OCI-LY1 (cell line): ENCODE data around the gene BMAL2.

Experiments
- H2AFZ ChIP-seq: fragments of 200-600 bp; sonication (generic), shearing (Covaris generic); 2 replicates; pipeline ENCODE4 v1.6.0; 2014; ENCODE audit warnings: antibody characterized with exemption, mild to moderate bottlenecking, low read length
- H3F3A ChIP-seq: fragments of 200-600 bp; sonication (generic), shearing (Covaris generic); 2 replicates; pipeline ENCODE4 v1.6.0; 2014; ENCODE audit warnings: mild to moderate bottlenecking, antibody characterized with exemption, low read length, moderate library complexity; ENCODE audit not compliant: insufficient read depth
- H3K27ac ChIP-seq: fragments of 200-600 bp; sonication (generic); 2 replicates; pipeline ENCODE4 v1.5.1; 2014; ENCODE audit warnings: low read length, mixed run types, mild to moderate bottlenecking, low read depth; ENCODE audit not compliant: poor library complexity, severe bottlenecking
- H3K27me3 ChIP-seq: fragments of 200-600 bp; sonication (generic); 2 replicates; pipeline ENCODE4 v1.6.0; 2014; ENCODE audit warnings: antibody characterized with exemption, mild to moderate bottlenecking, low read length, moderate library complexity; ENCODE audit not compliant: insufficient read depth
- H3K36me3 ChIP-seq: fragments of 200-600 bp; sonication (generic); 2 replicates; pipeline ENCODE4 v1.6.1; 2014; ENCODE audit warnings: mild to moderate bottlenecking, antibody characterized with exemption, low read length, moderate library complexity, mixed read lengths; ENCODE audit not compliant: insufficient read depth
- H3K4me1 ChIP-seq: fragments of 200-600 bp; sonication (generic); 2 replicates; pipeline ENCODE4 v1.5.1; 2014; ENCODE audit warnings: mild to moderate bottlenecking, low read length, moderate library complexity; ENCODE audit not compliant: insufficient read depth, severe bottlenecking
- H3K4me2 ChIP-seq: fragments of 200-600 bp; sonication (generic), shearing (Covaris generic); 2 replicates; pipeline ENCODE4 v1.6.1; 2014; ENCODE audit warnings: low read length
- H3K4me3 ChIP-seq: fragments of 200-600 bp; sonication (generic); 2 replicates; pipeline ENCODE4 v1.5.1; 2014; ENCODE audit warnings: low read length, low read depth, mild to moderate bottlenecking, mixed read lengths; ENCODE audit not compliant: poor library complexity, severe bottlenecking
- H3K79me2 ChIP-seq: fragments of 200-600 bp; shearing (Covaris generic); 2 replicates; pipeline ENCODE4 v1.6.1; 2016; ENCODE audit warnings: mixed run types, low read length, mixed read lengths; ENCODE audit not compliant: insufficient read depth
- H3K9ac ChIP-seq: fragments of 200-600 bp; sonication (generic), shearing (Covaris generic); 2 replicates; pipeline ENCODE4 v1.6.1; 2014; ENCODE audit warnings: mild to moderate bottlenecking, low read length, mixed read lengths
- H3K9me2 ChIP-seq: fragments of 200-600 bp; sonication (generic), shearing (Covaris generic); 2 replicates; pipeline ENCODE4 v1.6.1; 2014; ENCODE audit warnings: low read depth, mild to moderate bottlenecking, low read length, mixed read lengths
- H3K9me3 ChIP-seq: fragments of 200-600 bp; shearing (Covaris generic); 2 replicates; pipeline ENCODE4 v1.6.1; 2014; ENCODE audit warnings: low read length, mixed read lengths
- H4K20me1 ChIP-seq: fragments of 200-600 bp; sonication (generic), shearing (Covaris generic); 2 replicates; pipeline ENCODE4 v1.6.0; 2016; ENCODE audit warnings: mild to moderate bottlenecking, low read length; ENCODE audit not compliant: insufficient read depth
- EZH2 ChIP-seq: fragments of 200-600 bp; sonication (generic), shearing (Covaris generic); IDR thresholded peaks from 2 replicates; pipeline ENCODE4 v1.8.0; 2017; ENCODE audit warnings: borderline replicate concordance, mixed run types, mild to moderate bottlenecking, antibody characterized with exemption, low read length, moderate library complexity, mixed read lengths
- TF ChIP-seq, protein P1 (sequence below): fragments of 200-600 bp; sonication (generic), shearing (Covaris generic); IDR thresholded peaks from 2 replicates; pipeline ENCODE4 v1.5.1; 2017; ENCODE audit warnings: mild to moderate bottlenecking, antibody characterized with exemption, low read length, moderate library complexity, mixed read lengths

The BMAL2 gene

DNA sequence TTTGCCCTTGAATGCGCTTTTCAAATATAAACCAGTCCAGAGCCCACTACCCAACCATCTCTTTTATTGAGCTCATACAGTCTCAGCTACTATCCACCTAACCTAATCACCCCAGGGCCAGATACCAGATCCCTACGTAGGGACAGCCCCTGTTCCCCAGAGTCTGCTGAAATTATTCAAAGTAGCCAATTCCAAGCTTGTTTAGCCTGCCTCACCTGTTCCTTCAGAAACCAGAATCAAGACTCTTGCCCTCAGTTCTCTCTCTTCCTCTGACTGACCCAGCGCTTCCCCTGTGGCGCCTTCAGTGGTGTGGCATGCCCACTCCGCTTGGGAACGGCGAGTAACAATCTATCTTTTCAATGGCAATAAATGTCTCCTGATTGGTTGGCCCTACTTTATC, 18.8 kb downstream of the BMAL2 start:
- Histone ChIP-seq H2AFZ (no peak overlapping the region), H3K4me1 (no peaks in the 10 kb centered on the region), H3K36me3 (no peaks in the 10 kb centered on the region), H3K9me3 (no peaks in the 10 kb centered on the region), H3K79me2 (no peaks in the 10 kb centered on the region), H3K27ac (no peak overlapping the region), H3K27me3 (no peaks in the 10 kb centered on the region), H3K9me2 (no peaks in the 10 kb centered on the region), H3K4me3 (no peak overlapping the region), H4K20me1 (no peaks in the 10 kb centered on the region), H3K9ac (no peak overlapping the region), H3F3A (no peaks in the 10 kb centered on the region), H3K4me2 (no peak overlapping the region)
- TF ChIP-seq EZH2, result no peak
- TF ChIP-seq, protein P1, sequence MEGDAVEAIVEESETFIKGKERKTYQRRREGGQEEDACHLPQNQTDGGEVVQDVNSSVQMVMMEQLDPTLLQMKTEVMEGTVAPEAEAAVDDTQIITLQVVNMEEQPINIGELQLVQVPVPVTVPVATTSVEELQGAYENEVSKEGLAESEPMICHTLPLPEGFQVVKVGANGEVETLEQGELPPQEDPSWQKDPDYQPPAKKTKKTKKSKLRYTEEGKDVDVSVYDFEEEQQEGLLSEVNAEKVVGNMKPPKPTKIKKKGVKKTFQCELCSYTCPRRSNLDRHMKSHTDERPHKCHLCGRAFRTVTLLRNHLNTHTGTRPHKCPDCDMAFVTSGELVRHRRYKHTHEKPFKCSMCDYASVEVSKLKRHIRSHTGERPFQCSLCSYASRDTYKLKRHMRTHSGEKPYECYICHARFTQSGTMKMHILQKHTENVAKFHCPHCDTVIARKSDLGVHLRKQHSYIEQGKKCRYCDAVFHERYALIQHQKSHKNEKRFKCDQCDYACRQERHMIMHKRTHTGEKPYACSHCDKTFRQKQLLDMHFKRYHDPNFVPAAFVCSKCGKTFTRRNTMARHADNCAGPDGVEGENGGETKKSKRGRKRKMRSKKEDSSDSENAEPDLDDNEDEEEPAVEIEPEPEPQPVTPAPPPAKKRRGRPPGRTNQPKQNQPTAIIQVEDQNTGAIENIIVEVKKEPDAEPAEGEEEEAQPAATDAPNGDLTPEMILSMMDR, result no peak

DNA sequence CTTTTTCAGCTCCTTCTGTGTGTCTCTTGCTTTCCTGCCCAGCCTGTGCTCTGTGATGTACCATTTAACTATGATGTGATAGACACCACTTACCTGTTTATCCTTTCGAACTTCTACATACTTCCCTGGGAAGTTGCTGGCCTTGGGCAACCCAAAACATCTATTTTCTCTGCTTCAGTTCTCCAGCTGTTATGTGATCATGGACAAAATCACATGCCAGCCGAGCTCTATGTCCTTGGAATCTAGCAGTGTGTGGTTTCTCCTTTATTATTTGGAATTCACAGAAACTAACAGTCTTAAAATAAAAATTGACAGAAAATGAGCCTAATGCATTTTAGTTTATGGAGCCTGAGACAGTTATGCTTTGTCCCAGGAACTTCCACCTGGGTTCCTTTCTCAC, 22.9 kb downstream of the BMAL2 start:
- no peak overlapping the region for H3K9ac ChIP-seq
- no peaks in the 10 kb centered on the region for H3K9me3 ChIP-seq
- no peaks in the 10 kb centered on the region for H3K79me2 ChIP-seq
- H3K27me3 ChIP-seq, result no peaks in the 10 kb centered on the region
- no peaks in the 10 kb centered on the region for H3F3A ChIP-seq
- no peaks in the 10 kb centered on the region for H3K9me2 ChIP-seq
- no peak overlapping the region for H2AFZ ChIP-seq
- H3K4me1 ChIP-seq, result no peaks in the 10 kb centered on the region
- H3K27ac ChIP-seq, result no peak overlapping the region
- no peaks in the 10 kb centered on the region for H4K20me1 ChIP-seq
- no peaks in the 10 kb centered on the region for H3K36me3 ChIP-seq
- no peak overlapping the region for H3K4me2 ChIP-seq
- TF ChIP-seq, protein P1, result no peak
- no peak for TF ChIP-seq EZH2
- H3K4me3 ChIP-seq, result no peak overlapping the region

DNA sequence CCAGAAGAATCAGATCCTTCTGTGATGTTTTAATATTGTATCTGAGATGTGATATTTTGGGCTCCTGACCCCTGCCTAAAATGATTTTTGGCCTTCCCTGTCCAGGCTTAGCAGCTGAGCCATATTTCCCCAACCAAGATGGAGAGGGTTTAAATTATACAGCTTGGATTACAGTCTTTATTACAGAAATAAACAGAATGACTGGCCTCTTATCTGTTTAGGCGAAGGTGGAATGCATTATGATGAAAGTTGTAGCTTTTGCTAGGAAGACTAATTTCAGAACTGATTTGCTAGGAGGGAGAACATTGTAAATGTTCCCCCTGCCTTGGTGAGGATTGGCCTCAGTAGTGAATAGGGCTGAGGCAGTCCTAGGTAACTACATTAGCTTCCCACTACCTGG, 23.3 kb downstream of the BMAL2 start:
- H3K79me2 ChIP-seq, result no peaks in the 10 kb centered on the region
- no peaks in the 10 kb centered on the region for H3F3A ChIP-seq
- no peak overlapping the region for H3K27ac ChIP-seq
- no peaks in the 10 kb centered on the region for H3K9me2 ChIP-seq
- TF ChIP-seq EZH2, result no peak
- H3K4me3 ChIP-seq, result no peak overlapping the region
- no peaks in the 10 kb centered on the region for H3K36me3 ChIP-seq
- H3K4me1 ChIP-seq, result no peaks in the 10 kb centered on the region
- H3K27me3 ChIP-seq, result no peaks in the 10 kb centered on the region
- H3K4me2 ChIP-seq, result no peak overlapping the region
- no peak overlapping the region for H3K9ac ChIP-seq
- no peaks in the 10 kb centered on the region for H4K20me1 ChIP-seq
- no peaks in the 10 kb centered on the region for H3K9me3 ChIP-seq
- no peak overlapping the region for H2AFZ ChIP-seq

DNA sequence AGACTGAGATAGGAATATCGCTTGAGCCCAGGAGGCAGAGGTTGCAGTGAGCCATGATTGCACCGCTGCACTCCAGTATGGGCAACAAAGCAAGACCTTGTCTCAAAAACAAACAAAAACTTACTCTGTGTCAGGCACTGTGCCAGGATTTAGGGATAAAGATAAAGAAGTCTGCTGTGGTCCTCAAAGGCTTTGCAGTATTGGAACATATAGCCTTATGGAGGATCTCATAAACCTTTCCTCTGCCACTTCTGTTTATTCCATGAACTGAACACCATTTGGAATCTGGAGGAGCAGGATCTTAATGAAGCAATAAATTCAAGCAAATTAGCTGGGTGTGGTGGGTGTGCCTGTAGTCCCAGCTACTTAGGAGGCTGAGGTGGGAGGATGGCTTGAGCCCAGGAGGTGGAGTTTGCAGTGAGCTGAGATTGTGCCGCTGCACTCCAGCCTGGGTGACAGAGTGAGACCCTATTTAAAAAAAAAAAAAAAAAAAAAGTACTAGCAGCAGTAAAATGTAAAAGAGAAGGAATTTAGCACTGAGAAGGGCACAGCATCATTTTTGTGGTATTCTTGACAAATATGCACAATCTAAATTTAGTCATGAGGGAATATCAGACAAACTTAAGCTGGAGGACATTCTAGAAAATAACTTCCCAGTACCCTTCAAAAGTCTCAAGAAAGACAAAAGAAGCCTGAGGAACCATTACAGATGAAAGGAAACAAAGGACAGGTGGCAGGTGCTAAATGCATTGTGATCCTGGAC, 27.1 kb downstream of the BMAL2 start:
- no peak overlapping the region for H3K4me2 ChIP-seq
- H3K4me1 ChIP-seq, result no peaks in the 10 kb centered on the region
- no peaks in the 10 kb centered on the region for H4K20me1 ChIP-seq
- no peaks in the 10 kb centered on the region for H3K36me3 ChIP-seq
- H2AFZ ChIP-seq, result no peak overlapping the region
- no peaks in the 10 kb centered on the region for H3K79me2 ChIP-seq
- H3F3A ChIP-seq, result no peaks in the 10 kb centered on the region
- no peak overlapping the region for H3K9ac ChIP-seq
- H3K27ac ChIP-seq, result no peak overlapping the region
- no peaks in the 10 kb centered on the region for H3K27me3 ChIP-seq
- H3K4me3 ChIP-seq, result no peak overlapping the region
- no peak for TF ChIP-seq EZH2
- TF ChIP-seq, protein P1, result no peak
- no peaks in the 10 kb centered on the region for H3K9me3 ChIP-seq
- no peaks in the 10 kb centered on the region for H3K9me2 ChIP-seq
